ENCODE data around the gene NKIRAS1.
"Not testable (repeated sequence)": the region's sequence is repeated elsewhere in the genome, so short reads cannot be mapped to it uniquely, and the experiment has no call there.

NKIRAS1 gene

GRCh38 chr3:23877329-23877980 is 39.3 kb downstream of the NKIRAS1 start:
- H3K9me3 ChIP-seq (ENCODE audit: low read length) = no peaks in the 10 kb centered on the region
- no peak overlapping the region for H3K4me3 ChIP-seq (ENCODE audit: low read depth in 1 of 2, low read length in 2 of 2)
- no peaks in the 10 kb centered on the region for H3K27me3 ChIP-seq (ENCODE audit: control insufficient read depth in 1 of 2, insufficient read depth in 2 of 2, low read length in 2 of 2)
- peaks cover 32% of the 10 kb centered on the region for H3K4me1 ChIP-seq (ENCODE audit: insufficient read depth, low read length)
- H3K9ac ChIP-seq (ENCODE audit: low read length) = no peak overlapping the region
- H3K27ac ChIP-seq (ENCODE audit: low read depth, low read length) = no peak overlapping the region
- no peaks in the 10 kb centered on the region for H3K36me3 ChIP-seq (ENCODE audit: insufficient read depth, low read length)

GRCh38 chr3:23876923-23877322 is 39.9 kb downstream of the NKIRAS1 start:
- H3K36me3 ChIP-seq (ENCODE audit: insufficient read depth, low read length) = no peaks in the 10 kb centered on the region
- H3K27me3 ChIP-seq (ENCODE audit: control insufficient read depth in 1 of 2, insufficient read depth in 2 of 2, low read length in 2 of 2) = no peaks in the 10 kb centered on the region
- H3K9ac ChIP-seq (ENCODE audit: low read length) = no peak overlapping the region
- H3K27ac ChIP-seq (ENCODE audit: low read depth, low read length) = no peak overlapping the region
- H3K4me3 ChIP-seq (ENCODE audit: low read depth in 1 of 2, low read length in 2 of 2) = no peak overlapping the region
- H3K9me3 ChIP-seq (ENCODE audit: low read length) = no peaks in the 10 kb centered on the region
- peaks cover 32% of the 10 kb centered on the region for H3K4me1 ChIP-seq (ENCODE audit: insufficient read depth, low read length)

GRCh38 chr3:23875113-23875725 is 41.6 kb downstream of the NKIRAS1 start:
- H3K4me3 ChIP-seq (ENCODE audit: low read depth in 1 of 2, low read length in 2 of 2) = no peak overlapping the region
- no peaks in the 10 kb centered on the region for H3K36me3 ChIP-seq (ENCODE audit: insufficient read depth, low read length)
- no peak overlapping the region for H3K9ac ChIP-seq (ENCODE audit: low read length)
- no peaks in the 10 kb centered on the region for H3K9me3 ChIP-seq (ENCODE audit: low read length)
- no peaks in the 10 kb centered on the region for H3K27me3 ChIP-seq (ENCODE audit: control insufficient read depth in 1 of 2, insufficient read depth in 2 of 2, low read length in 2 of 2)
- no peak overlapping the region for H3K27ac ChIP-seq (ENCODE audit: low read depth, low read length)
- H3K4me1 ChIP-seq (ENCODE audit: insufficient read depth, low read length) = peaks cover 26% of the 10 kb centered on the region

- no peak overlapping the region for H3K4me3 ChIP-seq (ENCODE audit: low read depth in 1 of 2, low read length in 2 of 2)
- H3K4me1 ChIP-seq (ENCODE audit: insufficient read depth, low read length) = peaks cover 30% of the 10 kb centered on the region
Observed at GRCh38 chr3:23874359-23875112, 42.3 kb downstream of the NKIRAS1 start.

GRCh38 chr3:23873941-23874340 is 42.8 kb downstream of the NKIRAS1 start:
- no peaks in the 10 kb centered on the region for H3K9me3 ChIP-seq (ENCODE audit: low read length)
- peaks cover 30% of the 10 kb centered on the region for H3K4me1 ChIP-seq (ENCODE audit: insufficient read depth, low read length)
- H3K9ac ChIP-seq (ENCODE audit: low read length) = no peak overlapping the region
- no peaks in the 10 kb centered on the region for H3K27me3 ChIP-seq (ENCODE audit: control insufficient read depth in 1 of 2, insufficient read depth in 2 of 2, low read length in 2 of 2)
- no peaks in the 10 kb centered on the region for H3K36me3 ChIP-seq (ENCODE audit: insufficient read depth, low read length)
- H3K4me3 ChIP-seq (ENCODE audit: low read depth in 1 of 2, low read length in 2 of 2) = no peak overlapping the region
- H3K27ac ChIP-seq (ENCODE audit: low read depth, low read length) = no peak overlapping the region

More at GRCh38 chr3:23874359-23875112, 42.3 kb downstream of the NKIRAS1 start:
- H3K27me3 ChIP-seq (ENCODE audit: control insufficient read depth in 1 of 2, insufficient read depth in 2 of 2, low read length in 2 of 2) = no peaks in the 10 kb centered on the region
- no peak overlapping the region for H3K9ac ChIP-seq (ENCODE audit: low read length)
- H3K9me3 ChIP-seq (ENCODE audit: low read length) = no peaks in the 10 kb centered on the region
- H3K36me3 ChIP-seq (ENCODE audit: insufficient read depth, low read length) = no peaks in the 10 kb centered on the region
- no peak overlapping the region for H3K27ac ChIP-seq (ENCODE audit: low read depth, low read length)

- no peak overlapping the region for H3K27ac ChIP-seq (ENCODE audit: low read depth, low read length)
- H3K4me3 ChIP-seq (ENCODE audit: low read depth in 1 of 2, low read length in 2 of 2) = no peak overlapping the region
- no peaks in the 10 kb centered on the region for H3K9me3 ChIP-seq (ENCODE audit: low read length)
- peaks cover 26% of the 10 kb centered on the region for H3K4me1 ChIP-seq (ENCODE audit: insufficient read depth, low read length)
- H3K27me3 ChIP-seq (ENCODE audit: control insufficient read depth in 1 of 2, insufficient read depth in 2 of 2, low read length in 2 of 2) = no peaks in the 10 kb centered on the region
- H3K9ac ChIP-seq (ENCODE audit: low read length) = no peak overlapping the region
- no peaks in the 10 kb centered on the region for H3K36me3 ChIP-seq (ENCODE audit: insufficient read depth, low read length)
Observed at GRCh38 chr3:23872330-23872729, 44.5 kb downstream of the NKIRAS1 start.

- not testable (repeated sequence) for H3K4me3 ChIP-seq (ENCODE audit: low read depth in 1 of 2, low read length in 2 of 2); H3K9me3 ChIP-seq (ENCODE audit: low read length); H3K27ac ChIP-seq (ENCODE audit: low read depth, low read length); H3K9ac ChIP-seq (ENCODE audit: low read length); H3K36me3 ChIP-seq (ENCODE audit: insufficient read depth, low read length); H3K27me3 ChIP-seq (ENCODE audit: control insufficient read depth in 1 of 2, insufficient read depth in 2 of 2, low read length in 2 of 2)
- H3K4me1 ChIP-seq (ENCODE audit: insufficient read depth, low read length) = peaks cover 24% of the 10 kb centered on the region
Observed at GRCh38 chr3:23871361-23871760, 45.4 kb downstream of the NKIRAS1 start.

- not testable (repeated sequence) for H3K4me3 ChIP-seq (ENCODE audit: low read depth in 1 of 2, low read length in 2 of 2); H3K9me3 ChIP-seq (ENCODE audit: low read length); H3K27me3 ChIP-seq (ENCODE audit: control insufficient read depth in 1 of 2, insufficient read depth in 2 of 2, low read length in 2 of 2); H3K27ac ChIP-seq (ENCODE audit: low read depth, low read length); H3K36me3 ChIP-seq (ENCODE audit: insufficient read depth, low read length); H3K9ac ChIP-seq (ENCODE audit: low read length)
- peaks cover 31% of the 10 kb centered on the region for H3K4me1 ChIP-seq (ENCODE audit: insufficient read depth, low read length)
Observed at GRCh38 chr3:23870663-23871043, 46.1 kb downstream of the NKIRAS1 start.

GRCh38 chr3:23869977-23870662 is 46.7 kb downstream of the NKIRAS1 start:
- no peak overlapping the region for H3K9ac ChIP-seq (ENCODE audit: low read length)
- no peak overlapping the region for H3K27ac ChIP-seq (ENCODE audit: low read depth, low read length)
- H3K4me3 ChIP-seq (ENCODE audit: low read depth in 1 of 2, low read length in 2 of 2) = no peak overlapping the region
- no peaks in the 10 kb centered on the region for H3K27me3 ChIP-seq (ENCODE audit: control insufficient read depth in 1 of 2, insufficient read depth in 2 of 2, low read length in 2 of 2)
- no peaks in the 10 kb centered on the region for H3K9me3 ChIP-seq (ENCODE audit: low read length)
- peaks cover 35% of the 10 kb centered on the region for H3K4me1 ChIP-seq (ENCODE audit: insufficient read depth, low read length)
- H3K36me3 ChIP-seq (ENCODE audit: insufficient read depth, low read length) = no peaks in the 10 kb centered on the region

DNA sequence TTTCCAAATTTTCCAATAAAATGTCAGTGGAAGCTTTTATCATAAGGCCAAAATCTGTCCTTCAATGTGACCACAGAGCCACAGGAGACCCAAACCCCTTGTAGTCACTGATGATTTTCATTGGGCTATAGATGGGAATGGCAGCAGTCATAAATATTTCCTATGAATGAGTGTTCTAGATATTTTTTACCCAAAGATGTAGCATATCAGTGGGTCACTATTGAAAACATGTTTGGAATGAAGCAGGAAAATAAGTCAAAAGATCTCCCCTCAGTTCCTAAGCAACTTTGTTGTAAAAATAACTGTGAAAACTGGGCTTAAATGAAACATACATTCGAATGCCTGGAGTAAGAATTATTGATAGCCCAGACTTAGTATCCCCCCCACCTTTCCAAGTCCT is 49.0 kb downstream of the NKIRAS1 start:
- no peaks in the 10 kb centered on the region for H3K9me3 ChIP-seq (ENCODE audit: low read length)
- H3K4me3 ChIP-seq (ENCODE audit: low read depth in 1 of 2, low read length in 2 of 2) = no peak overlapping the region
- H3K27ac ChIP-seq (ENCODE audit: low read depth, low read length) = no peak overlapping the region
- peaks cover 28% of the 10 kb centered on the region for H3K4me1 ChIP-seq (ENCODE audit: insufficient read depth, low read length)
- H3K9ac ChIP-seq (ENCODE audit: low read length) = no peak overlapping the region
- H3K27me3 ChIP-seq (ENCODE audit: control insufficient read depth in 1 of 2, insufficient read depth in 2 of 2, low read length in 2 of 2) = no peaks in the 10 kb centered on the region
- no peaks in the 10 kb centered on the region for H3K36me3 ChIP-seq (ENCODE audit: insufficient read depth, low read length)

- Histone ChIP-seq H3K4me1 (ENCODE audit: insufficient read depth, low read length) (peaks cover 28% of the 10 kb centered on the region), H3K4me3 (ENCODE audit: low read depth in 1 of 2, low read length in 2 of 2) (no peak overlapping the region), H3K9ac (ENCODE audit: low read length) (no peak overlapping the region), H3K27me3 (ENCODE audit: control insufficient read depth in 1 of 2, insufficient read depth in 2 of 2, low read length in 2 of 2) (no peaks in the 10 kb centered on the region), H3K9me3 (ENCODE audit: low read length) (no peaks in the 10 kb centered on the region), H3K36me3 (ENCODE audit: insufficient read depth, low read length) (no peaks in the 10 kb centered on the region), H3K27ac (ENCODE audit: low read depth, low read length) (no peak overlapping the region)
Observed at GRCh38 chr3:23867400-23867799, 49.4 kb downstream of the NKIRAS1 start.

All from muscle layer of colon (tissue), 2 donors.